IPS-18c (cell line): ENCODE measurements around the gene ELAVL1.

Experiments
- H3K4me3 ChIP-seq: 2 replicates; pipeline ENCODE4 v1.7.0; 2013; ENCODE audit warnings: low read depth, mild to moderate bottlenecking, low read length, moderate library complexity; ENCODE audit not compliant: insufficient read depth
- H3K9me3 ChIP-seq: one replicate; pipeline ENCODE4 v1.6.1; 2013; ENCODE audit warnings: mild to moderate bottlenecking, low read length, moderate library complexity; ENCODE audit not compliant: control insufficient read depth, insufficient read depth

Gene ELAVL1

DNA sequence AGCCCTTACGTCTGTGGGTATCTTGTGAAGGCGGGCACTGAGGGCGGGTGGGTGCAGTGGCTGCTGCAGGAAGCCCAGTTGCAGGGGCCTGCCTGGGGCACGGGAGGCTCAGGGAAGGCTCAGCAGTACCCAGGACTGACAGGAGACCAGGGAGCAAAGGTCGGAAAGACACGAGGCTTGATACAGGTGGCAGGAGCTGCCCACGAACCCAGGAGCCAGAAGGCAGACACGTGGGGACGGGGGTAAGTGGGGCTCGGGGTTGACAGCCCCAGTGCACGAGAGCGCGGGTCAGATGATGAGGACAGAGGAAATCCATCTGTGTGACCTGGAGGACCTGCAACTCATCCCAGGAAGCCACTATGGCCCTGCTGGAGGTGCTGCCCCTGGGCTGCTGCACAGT lies 25.3 kb downstream of the ELAVL1 start:
- H3K4me3 ChIP-seq: no peak overlapping the region

DNA sequence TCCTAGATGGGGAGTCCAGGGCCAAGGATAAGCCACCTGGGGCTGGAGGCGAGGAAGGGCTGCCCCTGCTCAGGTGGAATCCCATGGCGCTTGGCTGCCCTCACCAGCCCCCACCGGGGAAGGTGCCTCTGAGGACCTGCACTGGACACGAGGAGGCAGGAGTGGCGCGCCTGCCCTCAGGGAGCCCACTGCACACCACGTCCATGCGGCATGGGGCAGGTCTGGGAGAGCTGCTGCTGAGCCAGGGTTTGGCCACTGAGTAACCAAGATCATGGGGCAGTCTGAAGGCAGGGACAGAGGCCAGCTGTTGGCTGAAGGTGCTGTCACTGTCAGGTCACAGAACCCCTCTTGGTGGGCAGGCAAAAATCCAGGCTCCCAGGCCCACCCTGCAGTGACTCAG lies 25.9 kb downstream of the ELAVL1 start:
- peaks cover 2% of the 10 kb centered on the region for H3K9me3 ChIP-seq
- no peak overlapping the region for H3K4me3 ChIP-seq

More for the DNA sequence above, 25.3 kb downstream of the ELAVL1 start:
- peaks cover 2% of the 10 kb centered on the region for H3K9me3 ChIP-seq

DNA sequence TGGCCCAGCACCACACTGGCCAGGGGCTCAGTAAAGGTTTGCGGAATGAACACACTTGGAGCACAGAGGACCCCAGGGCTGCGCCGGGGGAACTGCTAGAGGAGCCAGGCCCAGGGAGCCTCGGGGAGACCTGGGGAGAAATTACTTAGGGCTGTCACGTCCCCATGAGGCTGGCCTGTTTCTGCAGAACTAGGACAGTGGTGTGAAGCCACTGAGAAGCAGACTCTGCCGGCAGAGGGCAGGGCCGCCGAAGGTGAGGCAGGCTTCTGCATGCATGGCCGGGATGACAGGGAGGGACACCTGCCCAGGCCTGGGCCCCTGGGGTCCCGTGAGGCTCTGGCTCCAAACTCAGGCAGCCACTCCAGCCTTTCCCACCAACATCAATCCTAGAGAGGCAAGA lies 26.4 kb downstream of the ELAVL1 start:
- Histone ChIP-seq H3K4me3 (no peak overlapping the region), H3K9me3 (peaks cover 2% of the 10 kb centered on the region)

- H3K9me3 ChIP-seq: peaks cover 2% of the 10 kb centered on the region
- H3K4me3 ChIP-seq: no peak overlapping the region
Measured at GRCh38 chr19:7978179-7978825, 27.1 kb downstream of the ELAVL1 start.

GRCh38 chr19:7977723-7978040 lies 27.8 kb downstream of the ELAVL1 start:
- Histone ChIP-seq H3K9me3 (peaks cover 2% of the 10 kb centered on the region), H3K4me3 (no peak overlapping the region)

DNA sequence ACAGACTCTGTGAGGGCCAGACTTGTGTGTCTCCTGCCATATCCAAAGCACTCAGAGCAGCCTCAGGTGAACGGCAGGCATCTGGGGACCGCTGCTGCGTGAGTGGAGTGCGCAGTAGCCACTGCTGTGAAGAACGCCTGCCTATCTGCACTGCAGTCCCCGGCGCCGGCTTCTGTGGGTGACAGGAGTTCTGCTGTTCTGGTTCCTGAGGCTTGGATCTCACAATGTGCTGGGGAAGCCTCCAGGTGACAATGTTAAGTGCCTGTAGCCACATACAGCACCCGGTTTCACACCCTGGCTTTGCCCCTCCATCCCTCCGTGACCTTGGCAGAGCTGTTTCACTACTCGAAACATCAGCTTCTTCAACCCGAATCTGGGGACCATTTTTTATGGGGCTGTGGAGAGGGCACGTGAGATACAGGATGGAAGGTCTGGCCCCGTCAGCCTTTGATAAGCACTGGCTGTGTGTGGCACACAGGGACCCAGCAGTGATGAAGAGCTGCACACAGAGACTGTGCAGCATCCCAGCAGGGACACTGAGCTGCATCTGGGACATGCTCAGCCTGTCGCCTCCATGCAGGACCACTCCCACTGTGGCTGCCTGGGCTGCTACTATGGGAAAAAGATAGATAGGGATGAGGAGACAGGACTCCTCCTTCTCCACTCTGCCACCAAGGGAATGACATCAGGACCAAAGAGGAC lies 28.3 kb downstream of the ELAVL1 start:
- Histone ChIP-seq H3K9me3 (peaks cover 2% of the 10 kb centered on the region), H3K4me3 (no peak overlapping the region)

- no peak overlapping the region for H3K4me3 ChIP-seq
- H3K9me3 ChIP-seq: peaks cover 2% of the 10 kb centered on the region
Measured at GRCh38 chr19:7976461-7976860, 29.0 kb downstream of the ELAVL1 start.

GRCh38 chr19:7975037-7975436 lies 30.4 kb downstream of the ELAVL1 start:
- Histone ChIP-seq H3K4me3 (no peak overlapping the region), H3K9me3 (no peaks in the 10 kb centered on the region)

GRCh38 chr19:7973883-7974282 lies 31.6 kb downstream of the ELAVL1 start:
- H3K4me3 ChIP-seq: no peak overlapping the region
- H3K9me3 ChIP-seq: no peaks in the 10 kb centered on the region

DNA sequence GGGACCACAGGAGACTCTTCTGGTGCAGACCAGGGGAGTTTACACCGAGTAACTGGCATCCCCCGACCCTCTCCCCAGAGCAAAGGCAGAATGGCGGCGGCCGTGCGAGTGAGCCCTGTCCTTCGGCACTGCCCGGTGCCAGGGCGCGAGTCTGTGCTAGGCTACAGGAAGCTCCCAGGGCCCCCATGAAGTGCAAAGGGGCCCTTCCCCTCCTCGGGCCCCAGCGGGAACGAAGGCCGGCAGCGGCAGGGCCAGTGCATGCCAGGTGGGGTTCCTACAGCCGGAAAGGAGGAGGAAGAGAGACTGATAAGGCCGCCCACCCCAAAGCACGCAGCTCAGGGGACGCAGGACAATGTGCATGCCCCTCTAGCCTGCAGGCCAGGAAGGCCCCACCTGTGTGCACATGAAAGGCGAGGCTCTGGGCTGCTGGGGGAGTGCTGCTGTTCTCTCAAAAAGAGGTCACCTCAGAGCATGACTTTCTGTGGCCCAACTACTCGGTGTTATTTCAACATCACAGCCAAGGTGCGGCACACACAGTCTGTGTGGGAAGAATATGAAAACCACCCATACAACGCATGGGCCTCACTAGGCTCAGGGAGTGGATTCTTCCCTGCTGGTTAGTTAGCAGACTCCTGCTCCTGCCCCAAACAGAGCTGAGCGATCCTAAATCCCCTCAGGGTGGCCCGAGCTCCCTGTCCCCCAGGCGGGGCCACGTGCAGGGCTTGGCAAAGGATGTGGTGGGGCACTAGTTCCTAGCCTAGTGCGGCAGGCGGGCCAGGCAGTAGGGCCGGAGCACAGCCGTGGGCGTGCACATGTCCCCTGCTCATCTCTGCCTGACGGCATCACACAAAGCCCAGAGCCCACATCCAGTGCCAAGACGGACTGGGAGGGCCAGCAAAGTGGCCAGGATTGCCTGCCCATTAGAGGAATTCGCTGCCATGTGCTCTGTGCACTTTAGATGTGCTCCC lies 33.6 kb downstream of the ELAVL1 start:
- Histone ChIP-seq H3K4me3 (no peak overlapping the region), H3K9me3 (no peaks in the 10 kb centered on the region)

DNA sequence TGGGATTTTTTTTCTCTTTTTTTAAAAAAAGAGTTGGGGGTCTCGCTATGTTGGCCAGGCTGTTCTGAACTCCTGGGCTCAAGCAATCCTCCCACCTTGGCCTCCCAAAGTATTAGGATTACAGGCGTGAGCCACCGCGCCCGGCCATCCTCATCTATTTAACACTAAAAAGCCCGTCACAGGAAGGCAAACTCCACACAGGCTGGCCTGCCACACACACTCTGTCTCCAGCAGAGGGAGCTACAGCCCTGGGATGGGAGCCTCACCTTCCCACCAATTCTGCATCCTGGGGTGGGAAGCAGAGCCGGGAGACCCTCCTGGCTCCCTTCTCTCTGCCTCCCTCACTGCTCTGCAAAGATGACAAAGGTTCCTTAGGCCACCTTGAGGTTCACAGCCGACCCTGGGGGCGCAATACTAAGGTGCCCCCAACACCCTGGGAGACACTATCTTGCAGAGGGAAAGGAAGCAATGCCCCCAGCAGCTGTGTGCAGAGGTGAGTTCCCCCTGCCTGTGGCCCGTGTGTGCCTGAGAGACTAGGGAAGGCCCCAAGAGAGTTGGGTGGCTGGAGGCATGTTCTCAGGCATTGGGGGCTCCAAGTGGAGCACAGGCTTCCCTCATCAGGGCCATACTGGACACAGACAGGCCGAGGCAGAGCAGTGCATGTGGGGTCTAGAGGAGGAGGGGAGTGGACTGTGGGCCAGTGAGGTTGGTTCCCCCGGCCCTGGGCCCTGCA lies 34.6 kb downstream of the ELAVL1 start:
- H3K9me3 ChIP-seq: no peaks in the 10 kb centered on the region
- no peak overlapping the region for H3K4me3 ChIP-seq

- Histone ChIP-seq H3K9me3 (no peaks in the 10 kb centered on the region), H3K4me3 (no peak overlapping the region)
Measured at GRCh38 chr19:7969555-7969939, 35.9 kb downstream of the ELAVL1 start.

GRCh38 chr19:7968796-7969554 lies 36.5 kb downstream of the ELAVL1 start:
- no peak overlapping the region for H3K4me3 ChIP-seq
- H3K9me3 ChIP-seq: no peaks in the 10 kb centered on the region

DNA sequence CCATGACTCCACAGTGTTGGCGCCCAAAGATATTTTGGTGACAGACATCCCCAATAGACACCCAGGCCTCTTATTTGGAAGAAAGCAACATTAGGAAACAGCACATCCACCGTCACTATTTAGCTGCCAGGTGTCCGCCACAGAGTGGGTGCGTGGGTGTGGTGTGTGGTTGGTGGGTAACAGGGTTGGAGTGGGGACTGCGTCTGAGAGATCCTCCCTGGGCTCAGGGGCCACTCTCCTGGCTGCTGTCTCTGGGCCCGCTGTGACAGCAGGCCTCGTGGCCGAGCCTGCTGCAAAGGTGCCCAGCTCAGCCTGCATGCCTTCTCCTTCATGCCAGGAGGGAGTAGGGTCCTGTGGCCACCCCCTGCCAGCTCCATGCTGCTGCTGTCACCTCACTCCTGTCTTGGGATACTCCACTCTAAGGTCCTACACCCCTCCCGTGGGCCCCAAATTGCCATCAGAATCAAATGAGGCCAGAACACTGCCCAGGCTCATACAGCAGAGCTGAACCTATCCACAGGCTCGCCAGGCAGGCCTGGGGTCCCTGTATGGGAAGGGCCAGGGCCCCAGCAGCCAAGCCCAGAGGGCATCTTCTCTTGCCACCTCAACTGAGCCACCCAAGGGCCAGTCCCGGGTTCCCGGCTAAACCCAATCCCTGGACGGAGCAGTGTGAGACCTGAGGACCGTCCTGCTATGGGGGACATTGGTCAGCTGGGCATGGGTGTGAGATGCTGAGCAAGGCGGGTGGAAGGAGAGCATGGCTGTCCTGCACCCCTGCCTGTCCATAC lies 37.2 kb downstream of the ELAVL1 start:
- H3K9me3 ChIP-seq: no peaks in the 10 kb centered on the region

GRCh38 chr19:7965921-7966665 lies 39.3 kb downstream of the ELAVL1 start:
- Histone ChIP-seq H3K4me3 (no peak overlapping the region), H3K9me3 (no peaks in the 10 kb centered on the region)

More for the DNA sequence above, 37.2 kb downstream of the ELAVL1 start:
- H3K4me3 ChIP-seq: no peak overlapping the region
